ENCODE results near the gene ZNF280D. TPM values are rescaled to one million over a fixed set of nuclear protein-coding genes. Genes with fewer than 3 reads are reported as not detected.

Gene ZNF280D
- total and polyA plus RNA-seq, 2 of the 8 experiments (the other 6 are each of a cell fraction or from before 2014, with no cell fraction given), result 7.4 to 27.5 TPM

DNA sequence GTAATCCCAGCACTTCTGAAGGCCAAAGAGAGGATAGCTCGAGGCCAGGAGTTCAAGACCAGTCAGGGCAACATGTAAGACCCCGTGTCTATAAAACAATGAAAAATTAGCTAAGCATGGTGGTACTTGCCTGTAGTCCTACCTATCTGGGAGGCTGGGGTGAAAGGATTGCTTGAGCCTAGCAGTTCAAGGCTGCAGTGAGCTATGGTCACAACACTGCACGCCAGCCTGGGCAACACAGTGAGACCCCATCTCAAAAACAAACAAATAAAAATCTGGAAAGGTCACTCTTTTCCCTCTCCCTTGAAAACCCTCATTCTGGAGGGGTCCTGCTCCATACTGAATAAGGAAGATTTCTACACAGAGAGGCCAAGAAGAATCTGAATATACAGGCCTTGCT is 43.5 kb upstream of the ZNF280D start (continued):
- no peak for TF ChIP-seq RNF2 (IDR thresholded peaks at IDR 0.05; ENCODE audit: borderline replicate concordance, low read depth, low read length, missing control alignments, poor library complexity, severe bottlenecking)

All from H1 (cell line).